Measurements from ENCODE around the gene RAPH1.
"Not testable (repeated sequence)": the region's sequence is repeated elsewhere in the genome, so short reads cannot be mapped to it uniquely, and the experiment has no call there.

Gene RAPH1

DNA sequence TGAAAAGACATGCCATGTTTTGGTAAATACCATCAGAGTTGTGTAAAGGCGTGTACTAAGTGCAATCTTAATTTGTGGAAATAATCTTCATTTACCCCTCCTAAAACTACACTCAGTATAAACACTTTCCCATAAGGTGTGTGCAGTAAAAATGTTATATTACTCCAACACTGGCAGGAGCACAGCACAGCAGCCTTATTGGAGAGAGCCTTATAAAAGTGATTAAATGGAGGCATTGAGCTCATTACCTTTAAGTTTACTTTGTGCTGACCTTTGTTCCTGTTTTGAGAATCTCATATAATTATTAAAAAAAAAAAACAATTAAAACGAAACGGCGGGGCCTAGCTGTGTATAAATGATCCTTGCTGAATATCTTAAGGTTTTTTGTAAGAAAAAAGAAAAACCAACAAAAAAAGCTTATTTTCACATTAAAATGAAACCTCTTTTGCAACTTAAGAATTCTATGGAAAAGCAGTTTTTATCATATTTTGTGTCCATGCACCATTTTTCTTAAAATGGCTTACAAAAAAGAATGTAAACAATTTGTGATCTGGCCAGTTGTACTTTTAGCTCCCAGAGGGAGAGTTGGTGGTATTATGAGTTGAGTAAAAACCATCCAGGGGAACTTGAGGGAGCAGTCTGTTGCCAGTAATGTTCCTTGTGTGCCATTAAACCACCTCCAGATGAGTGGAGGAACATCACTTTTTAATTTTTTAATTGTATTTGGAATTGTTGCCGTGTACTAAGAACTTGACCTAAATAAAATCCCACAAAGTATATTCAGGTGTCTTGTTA, 103.5 kb downstream of the RAPH1 start:
- FAIRE-seq = no peak

DNA sequence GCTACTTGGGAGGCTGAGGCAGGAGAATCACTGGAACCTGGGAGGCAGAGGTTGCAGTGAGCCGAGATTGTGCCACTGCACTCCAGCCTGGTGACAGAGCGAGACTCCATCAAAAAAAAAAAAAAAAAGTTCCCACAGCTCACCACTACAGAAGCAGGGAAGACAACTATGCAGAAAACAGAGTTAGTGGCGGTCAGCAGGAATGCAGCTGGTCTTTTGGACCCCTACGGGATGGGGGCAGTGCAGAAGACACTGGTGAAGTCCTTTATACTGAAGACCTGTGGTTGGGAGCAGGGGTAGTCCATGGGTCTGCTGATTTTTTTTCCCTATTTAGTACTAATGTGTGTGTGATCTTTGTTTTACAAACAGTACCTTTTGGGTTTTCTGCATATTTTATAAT, 105.5 kb downstream of the RAPH1 start:
- FAIRE-seq = not testable (repeated sequence)

DNA sequence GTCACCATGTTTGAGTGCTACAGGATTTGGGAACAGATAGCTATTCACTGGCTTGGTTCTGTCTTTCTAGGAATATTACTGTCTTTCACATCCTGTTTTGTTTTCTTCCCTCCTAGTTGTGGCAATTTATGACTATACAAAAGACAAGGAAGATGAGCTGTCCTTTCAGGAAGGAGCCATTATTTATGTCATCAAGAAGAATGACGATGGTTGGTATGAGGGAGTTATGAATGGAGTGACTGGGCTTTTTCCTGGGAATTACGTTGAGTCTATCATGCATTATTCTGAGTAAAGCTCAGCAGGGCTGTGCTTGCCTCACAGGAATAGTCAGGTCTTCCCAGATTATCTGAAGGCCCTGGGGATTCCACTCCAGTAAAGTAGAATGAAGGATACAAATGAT, 108.0 kb downstream of the RAPH1 start:
- peak; percentile 76 for FAIRE-seq

DNA sequence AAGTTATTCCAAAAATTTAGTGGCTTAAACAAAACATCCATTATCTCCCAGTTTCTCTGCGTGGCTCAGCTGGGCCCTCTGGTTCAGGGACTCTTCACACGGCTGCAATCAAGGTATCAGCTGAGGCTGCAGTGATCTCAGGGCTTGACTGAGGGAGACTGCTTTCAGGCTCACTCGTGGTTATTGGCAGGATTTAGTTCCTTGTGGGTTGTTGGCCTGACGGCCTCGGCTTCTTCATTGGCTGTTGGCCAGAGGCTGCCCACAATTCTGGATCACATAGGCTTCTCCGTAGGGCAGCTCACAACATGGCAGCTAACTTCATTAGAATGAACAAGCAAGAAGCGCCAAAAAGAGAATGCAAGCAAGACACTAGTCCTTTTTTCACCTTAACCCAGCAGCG, 116.8 kb downstream of the RAPH1 start:
- FAIRE-seq = no peak

DNA sequence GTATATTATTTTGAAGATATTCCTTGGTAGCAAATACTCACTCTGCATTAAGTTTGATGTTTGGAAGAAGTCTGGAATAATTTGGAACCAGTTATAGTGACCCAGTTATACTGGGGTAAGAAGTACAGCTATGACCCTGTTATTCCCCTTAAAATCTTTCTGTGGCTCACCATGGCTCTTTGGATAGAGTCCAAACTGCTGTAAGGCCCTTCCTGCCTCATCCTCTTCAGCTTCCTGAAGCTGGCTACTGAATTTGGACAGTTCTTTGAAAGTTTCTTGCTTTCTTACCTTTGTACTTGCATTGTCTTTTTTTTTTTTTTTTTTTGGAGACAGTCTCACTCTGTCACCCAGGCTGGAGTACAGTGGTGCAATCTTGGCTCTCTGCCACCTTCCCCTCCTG, 121.3 kb downstream of the RAPH1 start:
- FAIRE-seq = no peak

DNA sequence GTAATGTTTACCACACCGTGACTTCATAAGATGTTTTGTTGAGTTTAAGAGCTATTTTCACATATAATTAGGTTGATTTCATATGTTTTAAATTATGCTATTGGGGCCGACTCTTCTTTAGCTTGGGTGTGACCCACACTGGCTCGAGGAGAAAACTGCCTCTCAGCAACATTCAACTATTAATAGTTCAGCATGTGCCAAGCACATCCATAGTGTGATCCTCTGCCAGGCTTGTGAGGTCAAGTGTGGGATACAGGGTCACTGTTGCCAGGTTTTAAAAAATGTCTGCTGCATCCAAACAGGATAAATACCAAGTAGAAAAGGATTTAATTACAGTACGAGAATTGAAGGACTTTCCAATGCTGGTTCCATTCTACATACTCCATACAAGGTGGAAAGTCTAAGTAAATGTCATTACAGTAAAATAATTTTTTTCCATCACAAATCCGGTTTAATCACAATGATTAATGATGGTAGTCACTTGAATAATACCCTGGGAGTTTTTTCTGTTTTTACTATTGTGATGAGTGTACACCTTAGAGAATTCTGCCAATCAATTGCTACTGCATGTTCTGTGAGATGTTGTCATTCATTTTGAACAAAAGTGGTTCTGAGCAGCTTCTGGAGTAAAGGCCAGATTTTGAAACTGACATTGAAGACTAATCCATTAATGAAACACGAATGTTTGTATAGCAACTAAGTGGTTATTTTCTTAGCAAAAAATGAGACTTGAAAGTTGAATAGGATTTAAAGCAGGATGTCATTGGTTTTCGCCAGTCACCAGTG, 122.4 kb downstream of the RAPH1 start:
- peak; percentile 43 for FAIRE-seq

DNA sequence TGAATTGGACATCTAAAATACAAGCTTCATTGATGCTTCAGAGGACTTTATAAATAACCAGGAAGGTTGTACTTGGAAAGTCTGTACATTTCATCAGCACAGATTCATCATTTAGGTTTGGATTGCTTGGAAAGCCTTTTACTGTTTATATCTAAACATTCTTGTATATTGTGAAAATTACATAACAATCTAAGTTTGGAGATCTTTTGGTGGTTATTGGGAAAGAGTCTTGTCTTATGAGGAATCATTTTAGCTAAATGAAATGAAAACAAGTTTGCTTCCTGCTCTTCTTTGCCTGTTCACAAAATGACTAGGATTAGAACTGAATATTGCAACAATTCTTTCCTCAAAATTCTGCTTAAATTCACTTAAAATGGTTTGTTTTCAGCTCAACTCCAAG, 127.6 kb downstream of the RAPH1 start:
- FAIRE-seq = no peak

DNA sequence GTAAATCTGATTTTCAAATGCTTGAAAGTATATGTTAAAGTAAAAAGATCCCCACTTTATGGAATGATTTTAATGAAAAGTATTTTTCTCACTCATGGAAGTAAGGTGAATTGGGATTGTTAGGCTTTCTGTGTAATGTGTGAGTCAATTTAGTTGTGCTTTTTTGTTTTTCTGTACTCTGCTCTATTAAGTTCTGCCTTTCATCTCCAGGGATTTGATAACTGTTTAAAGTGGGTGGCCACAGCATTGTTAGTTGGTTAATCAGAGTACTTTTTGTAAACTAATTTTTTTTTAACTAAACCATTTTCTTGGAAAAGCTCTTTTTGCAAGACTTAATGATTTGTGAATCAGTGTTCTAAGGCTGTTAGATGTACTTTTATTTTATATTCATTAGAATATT, 130.1 kb downstream of the RAPH1 start:
- FAIRE-seq = no peak

DNA sequence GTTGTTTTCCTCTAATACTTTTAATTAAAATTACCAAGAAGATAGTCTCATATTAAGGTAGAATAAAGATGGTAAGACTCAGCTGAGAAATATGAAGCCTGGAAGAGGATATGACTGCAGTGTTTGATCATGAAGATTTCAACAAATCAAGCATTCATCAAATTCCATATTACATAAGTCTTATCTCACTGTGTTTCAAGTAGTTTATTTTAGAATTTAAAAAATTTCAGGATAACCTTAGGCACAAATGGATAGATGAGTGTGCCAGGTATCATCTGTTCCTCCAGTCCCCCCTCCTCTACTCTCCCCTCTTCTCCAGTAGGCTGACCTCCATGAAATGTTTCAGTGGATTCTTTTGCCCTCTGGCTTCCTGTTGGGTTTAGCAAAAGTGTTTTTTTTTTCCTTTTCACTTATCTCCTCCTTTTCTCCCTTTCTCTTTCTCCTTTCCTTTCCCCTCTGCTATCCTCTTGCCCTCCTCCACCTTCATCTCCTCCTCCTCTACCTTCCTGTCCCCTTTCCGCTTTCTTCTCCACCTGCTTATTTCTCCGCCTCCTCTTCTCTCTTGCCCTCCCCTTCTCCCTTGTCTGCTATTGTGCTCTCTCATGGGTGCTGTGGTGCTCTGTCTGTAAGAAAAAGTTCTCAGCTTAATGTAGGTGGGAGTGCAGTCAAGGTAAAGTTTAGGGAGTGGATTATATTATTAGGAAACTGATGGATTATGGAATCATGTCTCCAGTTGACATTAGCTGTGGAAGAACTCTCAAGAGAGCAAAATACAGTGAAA, 134.1 kb downstream of the RAPH1 start:
- FAIRE-seq = peak; percentile 5

DNA sequence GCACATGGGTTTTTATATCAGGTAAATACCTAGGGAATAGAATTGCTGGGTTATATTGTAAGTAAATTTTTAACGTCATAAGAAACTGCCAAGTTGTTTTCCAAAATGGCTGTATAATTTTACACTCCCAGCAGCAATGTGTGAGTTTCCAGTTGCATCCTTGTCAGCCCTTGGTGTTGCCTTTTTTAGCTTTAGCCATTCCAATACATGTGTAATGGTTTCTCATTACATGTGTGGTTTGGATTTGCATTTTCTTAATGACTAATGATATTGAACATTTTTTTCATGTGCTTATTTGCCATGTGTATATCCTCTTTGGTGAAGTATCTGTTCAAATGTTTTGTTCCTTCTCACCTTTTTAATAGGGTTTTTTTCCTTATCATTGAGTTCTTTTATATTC, 136.1 kb downstream of the RAPH1 start:
- FAIRE-seq = no peak

DNA sequence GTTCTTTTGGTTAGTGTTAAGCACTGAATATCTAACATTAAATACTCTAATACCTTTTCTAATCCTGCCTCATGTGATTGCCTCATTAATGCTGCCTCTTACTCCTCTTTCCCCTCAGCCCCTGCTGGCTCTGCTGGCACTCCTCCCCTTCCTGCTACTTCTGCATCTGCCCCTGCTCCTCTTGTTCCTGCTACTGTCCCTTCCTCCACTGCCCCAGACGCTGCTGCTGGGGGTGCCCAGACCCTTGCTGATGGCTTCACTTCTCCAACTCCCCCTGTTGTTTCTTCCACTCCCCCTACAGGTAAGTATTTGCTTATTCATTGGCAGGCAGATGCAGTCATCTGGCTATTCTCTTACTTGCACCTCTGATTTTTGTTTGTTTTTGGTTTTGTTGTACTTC, 138.4 kb downstream of the RAPH1 start:
- FAIRE-seq = no peak

DNA sequence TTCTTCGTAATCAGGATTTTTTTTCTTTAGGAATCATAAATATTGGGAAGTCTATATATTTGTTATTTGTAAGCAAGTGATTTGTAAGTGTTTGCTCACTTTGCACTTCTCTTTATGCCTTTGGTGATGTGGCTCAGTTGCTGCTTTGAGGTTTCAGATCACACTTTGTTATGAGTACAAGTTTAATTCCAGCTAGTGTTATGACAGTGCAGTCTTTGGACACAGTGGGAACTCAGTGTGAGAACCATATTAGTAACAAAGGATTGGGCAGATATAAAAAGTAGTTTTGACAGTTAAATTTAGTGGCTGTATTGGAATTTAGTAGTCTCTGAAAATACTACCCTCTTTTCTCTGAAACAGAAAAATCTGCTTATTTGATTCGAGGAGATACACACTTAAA, 139.2 kb downstream of the RAPH1 start:
- peak; percentile 13 for FAIRE-seq

DNA sequence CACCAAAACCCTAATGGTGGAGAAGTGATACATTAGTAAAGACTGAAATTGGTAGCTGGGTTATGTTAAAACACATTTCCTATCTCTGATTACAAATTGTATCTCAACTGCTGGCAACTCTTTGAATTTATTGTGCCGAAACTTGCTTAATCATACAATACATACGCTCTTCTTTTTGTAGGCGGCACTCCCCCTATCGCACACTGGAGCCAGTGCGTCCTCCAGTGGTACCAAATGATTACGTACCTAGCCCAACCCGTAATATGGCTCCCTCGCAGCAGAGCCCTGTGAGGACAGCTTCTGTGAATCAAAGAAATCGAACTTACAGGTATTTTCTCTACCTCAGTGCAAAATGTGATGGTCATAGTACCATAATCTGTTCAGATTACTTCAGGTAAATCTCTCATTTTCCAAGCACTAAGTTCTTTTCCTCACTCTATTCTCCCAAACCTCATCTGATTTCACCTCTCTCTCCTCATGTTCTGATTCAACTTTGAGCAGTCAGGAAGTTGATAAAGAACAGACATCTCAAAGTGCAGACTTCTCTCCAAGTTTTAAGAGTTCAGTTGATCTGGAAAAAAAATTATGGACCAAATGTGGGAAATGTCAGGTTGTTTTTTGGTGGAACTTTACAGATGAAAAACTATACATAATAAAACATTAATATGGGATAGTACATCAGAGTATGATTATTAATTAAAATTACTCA, 140.4 kb downstream of the RAPH1 start:
- no peak for FAIRE-seq

DNA sequence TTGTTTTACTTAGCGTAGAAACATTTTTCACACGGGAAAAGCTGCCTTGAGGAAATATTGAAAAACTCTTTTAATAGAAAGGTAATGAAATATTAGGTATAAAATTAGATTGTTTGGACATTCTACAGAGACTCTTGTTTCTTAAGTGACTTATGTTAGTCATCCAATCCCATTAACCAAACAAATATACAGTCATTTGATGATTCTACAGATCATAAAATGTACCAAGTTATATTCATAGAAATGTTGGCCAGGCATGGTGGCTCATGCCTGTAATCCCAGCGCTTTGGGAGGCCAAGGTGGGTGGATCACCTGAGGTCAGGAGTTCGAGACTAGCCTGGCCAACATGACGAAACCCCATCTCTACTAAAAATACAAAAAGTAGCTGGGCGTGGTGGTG, 146.9 kb downstream of the RAPH1 start:
- not testable (repeated sequence) for FAIRE-seq

DNA sequence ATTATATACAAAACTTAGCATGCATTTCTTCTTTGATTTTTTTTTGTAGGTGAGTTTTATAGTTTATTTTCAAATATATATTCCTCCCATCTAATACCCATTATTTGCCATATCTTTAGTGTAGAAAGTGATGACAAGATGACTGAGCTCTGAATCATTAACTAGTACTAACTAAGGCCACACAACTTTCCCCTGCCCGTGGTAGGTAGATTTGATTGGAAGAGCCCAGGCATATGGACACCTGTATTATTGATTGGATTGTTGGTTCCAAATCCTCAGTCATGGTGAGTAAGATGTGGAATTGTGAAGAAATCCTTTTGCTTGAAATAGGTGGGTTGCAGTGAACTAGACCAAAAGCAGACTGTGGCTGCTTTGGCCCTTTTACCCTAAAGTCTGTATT, 152.1 kb downstream of the RAPH1 start:
- no peak for FAIRE-seq

DNA sequence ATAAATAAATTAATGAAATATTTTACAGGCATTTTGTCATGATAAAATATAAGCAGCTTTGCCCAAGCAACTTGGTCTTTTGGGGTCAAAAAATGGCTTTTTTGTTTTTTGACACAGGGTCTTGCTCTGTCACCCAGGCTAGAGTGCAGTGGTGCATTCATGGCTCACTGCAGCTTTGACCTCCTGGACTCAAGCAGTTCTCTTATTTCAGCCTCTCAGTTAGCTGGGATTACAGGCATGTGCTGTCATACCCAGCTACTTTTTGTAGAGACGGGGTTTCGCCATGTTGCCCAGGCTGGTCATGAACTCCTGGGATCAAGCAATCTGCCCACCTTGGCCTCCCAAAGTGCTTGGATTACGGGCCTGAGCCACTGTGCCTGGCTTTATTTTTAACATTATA, 155.9 kb downstream of the RAPH1 start:
- FAIRE-seq = no peak

DNA sequence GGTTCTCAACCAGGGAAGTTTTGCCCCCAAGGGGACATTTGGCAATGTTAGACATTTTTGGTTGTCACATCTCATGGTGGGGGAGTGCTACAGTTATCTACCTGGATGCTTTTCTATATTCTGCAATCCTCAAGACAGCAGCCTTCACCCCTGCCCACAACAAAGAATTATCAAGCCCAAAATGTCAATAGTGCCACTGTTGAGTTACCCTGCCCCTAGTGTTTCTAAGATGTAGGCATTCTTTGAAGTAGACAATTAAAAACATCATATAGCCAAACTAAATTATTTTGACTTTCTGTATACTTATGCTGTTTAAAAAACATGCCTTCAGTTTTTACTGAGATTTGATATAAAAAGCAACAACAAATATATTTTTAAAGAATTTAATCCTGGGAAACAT, 158.9 kb downstream of the RAPH1 start:
- FAIRE-seq = no peak

DNA sequence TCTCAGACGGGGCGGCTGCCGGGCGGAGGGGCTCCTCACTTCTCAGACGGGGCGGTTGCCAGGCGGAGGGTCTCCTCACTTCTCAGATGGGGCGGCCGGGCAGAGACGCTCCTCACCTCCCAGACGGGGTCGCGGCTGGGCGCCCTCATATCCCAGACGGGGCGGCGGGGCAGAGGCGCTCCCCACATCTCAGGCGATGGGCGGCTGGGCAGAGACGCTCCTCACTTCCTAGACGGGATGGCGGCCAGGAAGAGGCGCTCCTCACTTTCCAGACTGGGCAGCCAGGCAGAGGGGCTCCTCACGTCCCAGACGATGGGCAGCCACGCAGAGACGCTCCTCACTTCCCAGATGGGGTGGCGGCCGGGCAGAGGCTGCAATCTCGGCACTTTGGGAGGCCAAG, 162.4 kb downstream of the RAPH1 start:
- FAIRE-seq = not testable (repeated sequence)

DNA sequence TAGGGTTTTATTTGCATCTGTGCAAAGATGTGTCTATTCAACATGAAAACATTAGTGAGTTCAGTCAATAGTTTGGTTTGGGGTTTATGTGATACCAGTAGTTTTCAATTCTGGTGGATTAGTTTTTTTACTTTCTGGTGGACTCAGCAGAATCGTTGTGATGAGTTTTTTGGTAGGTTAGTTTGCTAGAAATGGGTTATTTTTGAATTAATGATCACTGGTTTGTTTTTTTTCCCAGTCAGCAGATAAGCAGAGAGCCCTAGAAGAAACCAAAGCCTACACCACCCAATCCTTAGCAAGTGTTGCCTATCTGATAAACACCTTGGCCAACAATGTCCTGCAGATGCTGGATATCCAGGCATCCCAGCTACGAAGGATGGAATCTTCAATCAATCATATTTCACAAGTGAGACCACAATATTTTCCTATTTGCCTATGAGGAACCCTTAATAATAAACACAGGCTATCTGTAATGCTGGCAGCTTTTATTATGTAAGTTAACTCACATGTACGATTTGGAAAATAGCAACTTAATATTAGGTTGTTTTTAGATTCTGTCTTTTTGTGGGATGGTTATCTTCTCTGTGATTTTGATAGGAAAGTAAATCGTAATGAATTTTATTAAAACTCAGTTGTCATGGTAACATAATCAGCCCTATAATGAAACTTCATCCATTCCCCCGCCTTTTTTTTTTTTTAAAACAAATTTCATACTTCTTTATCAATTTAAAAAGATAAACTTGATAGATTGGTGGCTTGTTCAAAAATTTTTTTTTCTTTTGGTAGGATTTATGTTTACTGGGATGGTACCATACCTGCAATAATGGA, 168.2 kb downstream of the RAPH1 start:
- FAIRE-seq = peak; percentile 30

DNA sequence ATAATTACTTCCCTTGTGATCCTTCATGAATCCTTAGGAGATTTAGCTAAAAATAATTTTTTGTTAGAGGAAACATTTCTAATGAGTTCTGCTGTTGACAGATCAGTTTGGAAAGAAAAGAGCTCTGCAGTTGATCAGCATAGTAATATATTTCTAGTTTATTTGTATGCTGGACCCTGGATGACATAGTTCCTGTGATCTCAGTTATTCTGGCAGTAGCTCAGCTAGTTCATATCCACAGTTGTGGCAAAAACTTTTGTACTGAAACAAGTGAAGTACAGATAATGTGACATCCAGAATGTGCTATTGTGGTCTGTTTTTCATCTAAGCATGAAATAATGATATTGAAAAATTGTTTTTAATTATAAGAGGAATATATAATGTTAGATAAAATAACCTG, 173.2 kb downstream of the RAPH1 start:
- no peak for FAIRE-seq

DNA sequence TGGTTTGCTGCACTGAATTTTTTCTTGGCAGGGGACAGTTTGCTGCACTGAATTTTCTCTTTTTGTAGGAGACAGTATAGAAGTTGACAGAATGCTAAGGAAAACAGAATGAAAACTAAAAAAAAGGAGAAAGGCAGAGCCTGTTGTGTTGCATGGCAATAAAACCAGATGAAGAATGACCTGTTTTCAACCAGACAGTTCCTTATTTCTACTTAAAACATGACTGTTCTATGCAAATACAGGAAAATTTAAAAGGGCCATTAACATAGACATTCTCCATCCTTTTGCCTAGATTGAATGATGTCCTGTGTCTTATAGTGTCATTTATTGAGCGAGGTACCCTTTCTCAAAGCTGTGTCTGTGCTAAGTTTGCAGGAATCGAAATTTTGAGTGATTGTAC, 173.6 kb downstream of the RAPH1 start:
- FAIRE-seq = no peak

DNA sequence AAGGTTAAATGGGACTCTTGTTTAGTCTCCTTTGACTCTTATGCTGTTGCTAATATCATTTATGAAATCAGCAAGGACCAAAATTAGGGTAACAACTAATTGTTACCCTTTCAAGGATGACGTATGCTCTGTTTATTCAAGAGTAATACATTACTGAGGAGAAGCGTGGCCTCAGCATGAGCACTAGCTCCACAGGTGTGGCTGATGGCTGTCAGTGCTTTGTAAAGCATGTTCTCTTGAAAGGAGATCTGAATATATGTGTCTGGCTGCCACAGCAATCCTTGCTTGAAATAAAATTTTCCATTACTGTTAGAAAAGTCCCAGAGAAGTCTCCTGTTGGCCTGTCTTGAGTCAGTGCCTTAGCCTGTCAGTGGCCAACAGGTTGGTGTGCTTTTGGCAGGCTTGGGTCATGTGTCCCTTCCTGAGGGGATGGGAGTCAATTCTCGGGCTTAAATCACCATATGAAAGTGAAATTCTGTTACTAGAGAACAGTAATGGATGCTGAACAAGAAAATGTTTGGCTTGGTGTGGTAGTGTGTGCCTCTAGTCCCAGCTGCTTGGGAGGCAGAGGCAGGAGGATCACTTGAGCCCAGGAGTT, 174.2 kb downstream of the RAPH1 start:
- no peak for FAIRE-seq

Measured in islet of Langerhans (tissue), 1 donor.